Measurements from ENCODE around the gene LEAP2. TPM values are rescaled to one million over a fixed set of nuclear protein-coding genes. Genes with fewer than 3 reads are reported as not detected.

LEAP2 gene
- total RNA-seq, 1 donor from 2014 or later, result 2.5 TPM

- Mint-ChIP-seq H3K4me1 (ENCODE audit: low read depth, unreplicated experiment) (no peaks in the 10 kb centered on the region), H3K27ac (ENCODE audit: unreplicated experiment) (no peak within 1 kb of the TSS), H3K27me3 (ENCODE audit: unreplicated experiment) (peaks cover 28% of the 10 kb centered on the region), H3K36me3 (ENCODE audit: unreplicated experiment) (no peaks in the 10 kb centered on the region), H3K4me3 (ENCODE audit: unreplicated experiment) (peak within 1 kb of the TSS; percentile 81), H3K9me3 (ENCODE audit: unreplicated experiment) (peaks cover 6% of the 10 kb centered on the region)
- DNase-seq, result peak; percentile 50
- no peak for TF ChIP-seq CTCF (IDR thresholded peaks at IDR 0.05; ENCODE audit: partially characterized antibody, unreplicated experiment)
These were observed 42.9 kb upstream of the LEAP2 start, which contains the start of gene SHROOM1 for GRCh38 chr5:132830436-132831094. TSS of gene SHROOM1 (minus strand) at chr5:132830647. CDS start at chr5:132826140, 4,507 bp downstream.

GRCh38 chr5:132831095-132831860 lies 42.2 kb upstream of the LEAP2 start:
- Mint-ChIP-seq H3K4me3 (ENCODE audit: unreplicated experiment) (peak overlapping the region; percentile 81), H3K27me3 (ENCODE audit: unreplicated experiment) (peaks cover 28% of the 10 kb centered on the region), H3K36me3 (ENCODE audit: unreplicated experiment) (no peaks in the 10 kb centered on the region), H3K9me3 (ENCODE audit: unreplicated experiment) (peaks cover 6% of the 10 kb centered on the region), H3K27ac (ENCODE audit: unreplicated experiment) (no peak overlapping the region), H3K4me1 (ENCODE audit: low read depth, unreplicated experiment) (no peaks in the 10 kb centered on the region)
- no peak for TF ChIP-seq CTCF (IDR thresholded peaks at IDR 0.05; ENCODE audit: partially characterized antibody, unreplicated experiment)
- DNase-seq, result no peak

GRCh38 chr5:132832612-132833011 lies 40.9 kb upstream of the LEAP2 start:
- H3K4me3 Mint-ChIP-seq (ENCODE audit: unreplicated experiment), result peak overlapping the region; percentile 52
- H3K4me1 Mint-ChIP-seq (ENCODE audit: low read depth, unreplicated experiment), result no peaks in the 10 kb centered on the region
- H3K9me3 Mint-ChIP-seq (ENCODE audit: unreplicated experiment), result peaks cover 6% of the 10 kb centered on the region
- DNase-seq, result no peak
- no peaks in the 10 kb centered on the region for H3K36me3 Mint-ChIP-seq (ENCODE audit: unreplicated experiment)
- no peak for TF ChIP-seq CTCF (IDR thresholded peaks at IDR 0.05; ENCODE audit: partially characterized antibody, unreplicated experiment)
- peaks cover 16% of the 10 kb centered on the region for H3K27me3 Mint-ChIP-seq (ENCODE audit: unreplicated experiment)
- H3K27ac Mint-ChIP-seq (ENCODE audit: unreplicated experiment), result no peak overlapping the region

GRCh38 chr5:132834057-132834456 lies 39.4 kb upstream of the LEAP2 start:
- no peak for TF ChIP-seq CTCF (IDR thresholded peaks at IDR 0.05; ENCODE audit: partially characterized antibody, unreplicated experiment)
- Mint-ChIP-seq H3K36me3 (ENCODE audit: unreplicated experiment) (no peaks in the 10 kb centered on the region), H3K27ac (ENCODE audit: unreplicated experiment) (no peak overlapping the region), H3K27me3 (ENCODE audit: unreplicated experiment) (peaks cover 14% of the 10 kb centered on the region), H3K4me1 (ENCODE audit: low read depth, unreplicated experiment) (no peaks in the 10 kb centered on the region), H3K9me3 (ENCODE audit: unreplicated experiment) (peaks cover 5% of the 10 kb centered on the region), H3K4me3 (ENCODE audit: unreplicated experiment) (no peak overlapping the region)
- no peak for DNase-seq

- H3K4me1 Mint-ChIP-seq (ENCODE audit: low read depth, unreplicated experiment), result no peaks in the 10 kb centered on the region
- DNase-seq, result no peak
- H3K9me3 Mint-ChIP-seq (ENCODE audit: unreplicated experiment), result no peaks in the 10 kb centered on the region
- no peak overlapping the region for H3K27ac Mint-ChIP-seq (ENCODE audit: unreplicated experiment)
- no peak for TF ChIP-seq CTCF (IDR thresholded peaks at IDR 0.05; ENCODE audit: partially characterized antibody, unreplicated experiment)
- no peak overlapping the region for H3K4me3 Mint-ChIP-seq (ENCODE audit: unreplicated experiment)
- H3K27me3 Mint-ChIP-seq (ENCODE audit: unreplicated experiment), result peaks cover 2% of the 10 kb centered on the region
- no peaks in the 10 kb centered on the region for H3K36me3 Mint-ChIP-seq (ENCODE audit: unreplicated experiment)
These were observed 36.6 kb upstream of the LEAP2 start for GRCh38 chr5:132836852-132837251.

Measured in glutamatergic neuron (in vitro differentiated cells).